ENCODE measurements around the gene ERN1. TPM values are rescaled to one million over a fixed set of nuclear protein-coding genes. Genes with fewer than 3 reads are reported as not detected.
A peak's percentile ranks its signal among the peaks of the same experiment; 100 is the strongest.

ERN1 gene
- total and polyA plus RNA-seq, 2 of the 13 experiments (the other 11 are each of a cell fraction or from before 2014, with no cell fraction given): 6.0 to 12.7 TPM

DNA sequence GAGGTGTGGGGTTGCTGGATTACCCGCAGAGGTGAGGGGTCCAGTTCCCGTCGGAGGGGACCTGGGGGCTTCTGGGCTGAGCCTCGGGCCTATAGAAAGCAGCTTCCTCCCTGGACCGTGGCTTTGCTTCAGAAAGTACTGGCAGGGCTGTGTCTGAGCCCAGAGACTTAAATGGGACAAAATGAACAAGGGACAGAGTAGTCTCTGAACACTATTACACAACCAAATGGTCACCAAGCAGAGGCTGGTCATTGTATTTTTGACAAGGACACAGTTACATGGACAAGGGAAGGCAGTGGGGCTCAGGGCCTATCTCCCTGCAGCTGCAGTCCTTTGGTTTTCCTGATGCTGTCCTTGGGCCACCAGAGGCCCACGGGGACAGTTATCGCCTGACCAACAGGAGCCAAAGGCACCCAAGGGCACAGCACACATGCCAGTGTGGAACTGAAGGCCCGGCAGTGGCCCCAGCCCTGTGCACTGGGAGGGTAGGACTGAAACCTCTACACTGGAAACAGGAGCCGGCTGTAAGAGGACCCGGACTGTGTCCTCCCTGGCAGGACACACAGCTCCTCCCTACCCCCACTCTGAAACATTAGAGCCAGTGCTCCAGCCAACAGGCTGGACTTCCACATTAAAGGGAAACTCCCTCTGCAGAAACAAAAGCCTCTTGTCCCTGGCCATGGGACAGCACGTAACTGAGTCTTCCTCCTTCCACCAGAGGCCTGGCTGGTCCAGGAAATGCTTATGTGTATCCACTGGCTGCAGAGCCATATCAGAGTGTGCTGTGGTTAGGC, 26.0 kb upstream of the ERN1 start (continued):
- TF ChIP-seq, protein P1, sequence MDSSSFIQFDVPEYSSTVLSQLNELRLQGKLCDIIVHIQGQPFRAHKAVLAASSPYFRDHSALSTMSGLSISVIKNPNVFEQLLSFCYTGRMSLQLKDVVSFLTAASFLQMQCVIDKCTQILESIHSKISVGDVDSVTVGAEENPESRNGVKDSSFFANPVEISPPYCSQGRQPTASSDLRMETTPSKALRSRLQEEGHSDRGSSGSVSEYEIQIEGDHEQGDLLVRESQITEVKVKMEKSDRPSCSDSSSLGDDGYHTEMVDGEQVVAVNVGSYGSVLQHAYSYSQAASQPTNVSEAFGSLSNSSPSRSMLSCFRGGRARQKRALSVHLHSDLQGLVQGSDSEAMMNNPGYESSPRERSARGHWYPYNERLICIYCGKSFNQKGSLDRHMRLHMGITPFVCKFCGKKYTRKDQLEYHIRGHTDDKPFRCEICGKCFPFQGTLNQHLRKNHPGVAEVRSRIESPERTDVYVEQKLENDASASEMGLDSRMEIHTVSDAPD (CRISPR knock-in tag; IDR thresholded peaks at IDR 0.05): peak; percentile 70; the same call in 1 of the 2 replicates
- TF ChIP-seq DR1 (CRISPR knock-in tag; IDR thresholded peaks at IDR 0.05) (no peak), NR1H2 (CRISPR knock-in tag; IDR thresholded peaks at IDR 0.05; ENCODE audit: borderline replicate concordance, low read depth) (no peak), ZBTB20 (CRISPR knock-in tag; IDR thresholded peaks at IDR 0.05; ENCODE audit: borderline replicate concordance, low read depth) (no peak), ZNF160 (CRISPR knock-in tag; IDR thresholded peaks at IDR 0.05) (no peak), MEIS1 (CRISPR knock-in tag; IDR thresholded peaks at IDR 0.05; ENCODE audit: borderline replicate concordance) (0 out of 2 replicates have a peak, but pooled peaks have one; percentile 22), ZNF83 (CRISPR knock-in tag; IDR thresholded peaks at IDR 0.05; ENCODE audit: borderline replicate concordance) (no peak), SOX6 (IDR thresholded peaks at IDR 0.05) (no peak), SOX6 (CRISPR knock-in tag; IDR thresholded peaks at IDR 0.05) (peak; percentile 91), MNT (IDR thresholded peaks at IDR 0.05) (no peak), ZBTB21 (CRISPR knock-in tag; IDR thresholded peaks at IDR 0.05) (0 out of 2 replicates have a peak, but pooled peaks have one; percentile 18), ZFP36L1 (CRISPR knock-in tag; IDR thresholded peaks at IDR 0.05) (peak; percentile 95)
- TF ChIP-seq, protein P2, sequence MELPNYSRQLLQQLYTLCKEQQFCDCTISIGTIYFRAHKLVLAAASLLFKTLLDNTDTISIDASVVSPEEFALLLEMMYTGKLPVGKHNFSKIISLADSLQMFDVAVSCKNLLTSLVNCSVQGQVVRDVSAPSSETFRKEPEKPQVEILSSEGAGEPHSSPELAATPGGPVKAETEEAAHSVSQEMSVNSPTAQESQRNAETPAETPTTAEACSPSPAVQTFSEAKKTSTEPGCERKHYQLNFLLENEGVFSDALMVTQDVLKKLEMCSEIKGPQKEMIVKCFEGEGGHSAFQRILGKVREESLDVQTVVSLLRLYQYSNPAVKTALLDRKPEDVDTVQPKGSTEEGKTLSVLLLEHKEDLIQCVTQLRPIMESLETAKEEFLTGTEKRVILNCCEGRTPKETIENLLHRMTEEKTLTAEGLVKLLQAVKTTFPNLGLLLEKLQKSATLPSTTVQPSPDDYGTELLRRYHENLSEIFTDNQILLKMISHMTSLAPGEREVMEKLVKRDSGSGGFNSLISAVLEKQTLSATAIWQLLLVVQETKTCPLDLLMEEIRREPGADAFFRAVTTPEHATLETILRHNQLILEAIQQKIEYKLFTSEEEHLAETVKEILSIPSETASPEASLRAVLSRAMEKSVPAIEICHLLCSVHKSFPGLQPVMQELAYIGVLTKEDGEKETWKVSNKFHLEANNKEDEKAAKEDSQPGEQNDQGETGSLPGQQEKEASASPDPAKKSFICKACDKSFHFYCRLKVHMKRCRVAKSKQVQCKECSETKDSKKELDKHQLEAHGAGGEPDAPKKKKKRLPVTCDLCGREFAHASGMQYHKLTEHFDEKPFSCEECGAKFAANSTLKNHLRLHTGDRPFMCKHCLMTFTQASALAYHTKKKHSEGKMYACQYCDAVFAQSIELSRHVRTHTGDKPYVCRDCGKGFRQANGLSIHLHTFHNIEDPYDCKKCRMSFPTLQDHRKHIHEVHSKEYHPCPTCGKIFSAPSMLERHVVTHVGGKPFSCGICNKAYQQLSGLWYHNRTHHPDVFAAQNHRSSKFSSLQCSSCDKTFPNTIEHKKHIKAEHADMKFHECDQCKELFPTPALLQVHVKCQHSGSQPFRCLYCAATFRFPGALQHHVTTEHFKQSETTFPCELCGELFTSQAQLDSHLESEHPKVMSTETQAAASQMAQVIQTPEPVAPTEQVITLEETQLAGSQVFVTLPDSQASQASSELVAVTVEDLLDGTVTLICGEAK (IDR thresholded peaks at IDR 0.05): no peak
- TF ChIP-seq, protein P2 (CRISPR knock-in tag; IDR thresholded peaks at IDR 0.05): no peak
- TF ChIP-seq, protein P3, sequence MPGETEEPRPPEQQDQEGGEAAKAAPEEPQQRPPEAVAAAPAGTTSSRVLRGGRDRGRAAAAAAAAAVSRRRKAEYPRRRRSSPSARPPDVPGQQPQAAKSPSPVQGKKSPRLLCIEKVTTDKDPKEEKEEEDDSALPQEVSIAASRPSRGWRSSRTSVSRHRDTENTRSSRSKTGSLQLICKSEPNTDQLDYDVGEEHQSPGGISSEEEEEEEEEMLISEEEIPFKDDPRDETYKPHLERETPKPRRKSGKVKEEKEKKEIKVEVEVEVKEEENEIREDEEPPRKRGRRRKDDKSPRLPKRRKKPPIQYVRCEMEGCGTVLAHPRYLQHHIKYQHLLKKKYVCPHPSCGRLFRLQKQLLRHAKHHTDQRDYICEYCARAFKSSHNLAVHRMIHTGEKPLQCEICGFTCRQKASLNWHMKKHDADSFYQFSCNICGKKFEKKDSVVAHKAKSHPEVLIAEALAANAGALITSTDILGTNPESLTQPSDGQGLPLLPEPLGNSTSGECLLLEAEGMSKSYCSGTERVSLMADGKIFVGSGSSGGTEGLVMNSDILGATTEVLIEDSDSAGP (CRISPR knock-in tag; IDR thresholded peaks at IDR 0.05; ENCODE audit: borderline replicate concordance): peak; percentile 96

All from HepG2 (cell line).